Ovary (tissue), 3 donors: Measurements from ENCODE around the gene OSBPL1A.

Experiments used
- POLR2A ChIP-seq: fragments of 450-650 bp; IDR thresholded peaks from one replicate; pipeline ENCODE4 v1.6.1; 2017; ENCODE audit warnings: antibody characterized with exemption, mild to moderate bottlenecking, moderate library complexity
- TF ChIP-seq, protein P1 (sequence below), 3 donors: fragments of 450-650 bp in 2 of 3; fragments of 200-600 bp in 1 of 3; IDR thresholded peaks; one replicate each; pipeline versions ENCODE4 v1.5.1 to v1.8.0; 2016 to 2022; ENCODE audit warnings: antibody characterized with exemption in 3 of 3, mild to moderate bottlenecking in 1 of 3
- donor health status: DM: no; HTN: no; CAD: no.

DNA sequence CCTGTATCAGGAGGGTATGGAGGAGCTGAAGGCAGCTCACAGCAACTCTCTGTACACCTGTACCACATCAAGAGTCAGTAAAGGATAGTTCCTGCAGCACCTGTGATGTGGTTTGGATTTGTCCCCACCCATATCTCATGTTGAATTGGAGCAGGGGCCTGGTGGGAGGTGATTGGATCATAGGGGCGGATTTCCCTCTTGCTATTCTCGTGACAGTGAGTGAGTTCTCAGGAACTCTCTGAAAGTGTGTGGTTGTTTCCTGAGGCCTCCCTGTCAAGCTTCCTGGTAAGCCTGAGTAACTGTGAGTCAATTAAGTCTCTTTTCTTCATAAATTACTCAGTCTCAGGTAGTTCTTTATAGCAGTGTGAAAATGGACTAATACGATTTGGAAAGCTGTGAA, 28.9 kb downstream of the OSBPL1A start:
- TF ChIP-seq, protein P1, sequence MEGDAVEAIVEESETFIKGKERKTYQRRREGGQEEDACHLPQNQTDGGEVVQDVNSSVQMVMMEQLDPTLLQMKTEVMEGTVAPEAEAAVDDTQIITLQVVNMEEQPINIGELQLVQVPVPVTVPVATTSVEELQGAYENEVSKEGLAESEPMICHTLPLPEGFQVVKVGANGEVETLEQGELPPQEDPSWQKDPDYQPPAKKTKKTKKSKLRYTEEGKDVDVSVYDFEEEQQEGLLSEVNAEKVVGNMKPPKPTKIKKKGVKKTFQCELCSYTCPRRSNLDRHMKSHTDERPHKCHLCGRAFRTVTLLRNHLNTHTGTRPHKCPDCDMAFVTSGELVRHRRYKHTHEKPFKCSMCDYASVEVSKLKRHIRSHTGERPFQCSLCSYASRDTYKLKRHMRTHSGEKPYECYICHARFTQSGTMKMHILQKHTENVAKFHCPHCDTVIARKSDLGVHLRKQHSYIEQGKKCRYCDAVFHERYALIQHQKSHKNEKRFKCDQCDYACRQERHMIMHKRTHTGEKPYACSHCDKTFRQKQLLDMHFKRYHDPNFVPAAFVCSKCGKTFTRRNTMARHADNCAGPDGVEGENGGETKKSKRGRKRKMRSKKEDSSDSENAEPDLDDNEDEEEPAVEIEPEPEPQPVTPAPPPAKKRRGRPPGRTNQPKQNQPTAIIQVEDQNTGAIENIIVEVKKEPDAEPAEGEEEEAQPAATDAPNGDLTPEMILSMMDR (IDR thresholded peaks at IDR 0.05), result no peak
- TF ChIP-seq POLR2A, result no peak
